Measurements from ENCODE around the gene PRKAR2B. TPM values are rescaled to one million over a fixed set of nuclear protein-coding genes. Genes with fewer than 3 reads are reported as not detected.
A peak's percentile ranks its signal among the peaks of the same experiment; 100 is the strongest.

The PRKAR2B gene
- total RNA-seq, 2 donors from 2014 or later = 10.6 to 44.2 TPM

GRCh38 chr7:107113866-107114265 lies 69.4 kb downstream of the PRKAR2B start:
- Histone ChIP-seq H3K4me3 (no peak overlapping the region), H3K36me3 (replicated peaks in 1 of 2; ENCODE audit: insufficient read depth in 1 of 2, low read depth in 2 of 2) (no peaks in the 10 kb centered on the region), H3K4me1 (peaks cover 9% of the 10 kb centered on the region), H3K9me3 (no peaks in the 10 kb centered on the region), H3K27me3 (no peaks in the 10 kb centered on the region), H3K27ac (no peak overlapping the region)
- TF ChIP-seq CTCF (IDR thresholded peaks at IDR 0.05) (no peak), POLR2A (IDR thresholded peaks at IDR 0.05) (no peak)
- intact Hi-C loops (cut with DNase I) = no loop called here
- WGBS, 2 donors = 41 to 42% methylated on average over 5 of the region's 5 CpGs
- DNase-seq (no peak), ATAC-seq (no peak)

GRCh38 chr7:107115114-107115513 lies 70.6 kb downstream of the PRKAR2B start:
- DNase-seq (no peak), ATAC-seq (no peak)
- Histone ChIP-seq H3K27me3 (no peaks in the 10 kb centered on the region), H3K4me3 (no peak overlapping the region), H3K4me1 (peaks cover 9% of the 10 kb centered on the region), H3K9me3 (no peaks in the 10 kb centered on the region), H3K27ac (no peak overlapping the region), H3K36me3 (replicated peaks in 1 of 2; ENCODE audit: insufficient read depth in 1 of 2, low read depth in 2 of 2) (no peaks in the 10 kb centered on the region)
- 72% methylated on average over 3 of the region's 3 CpGs for WGBS, 2 donors
- TF ChIP-seq POLR2A (IDR thresholded peaks at IDR 0.05) (no peak), CTCF (IDR thresholded peaks at IDR 0.05) (no peak)
- intact Hi-C loops (cut with DNase I) = no loop called here

- H3K4me3 ChIP-seq = no peak overlapping the region
Measured at GRCh38 chr7:107115762-107116540, 71.4 kb downstream of the PRKAR2B start.

GRCh38 chr7:107118109-107118900 lies 73.8 kb downstream of the PRKAR2B start:
- no peak for ATAC-seq
- no peak overlapping the region for H3K27ac ChIP-seq
- H3K36me3 ChIP-seq (replicated peaks in 1 of 2; ENCODE audit: insufficient read depth in 1 of 2, low read depth in 2 of 2) = no peaks in the 10 kb centered on the region
- peak in 1 of 4 donors; percentile 22 for DNase-seq
- intact Hi-C loops (cut with DNase I) = no loop called here
- no peaks in the 10 kb centered on the region for H3K9me3 ChIP-seq
- TF ChIP-seq POLR2A (IDR thresholded peaks at IDR 0.05) (no peak), CTCF (IDR thresholded peaks at IDR 0.05) (no peak)
- H3K4me3 ChIP-seq = no peak overlapping the region
- 41 to 42% methylated on average over 5 of the region's 5 CpGs for WGBS, 2 donors
- H3K27me3 ChIP-seq = no peaks in the 10 kb centered on the region
- H3K4me1 ChIP-seq = peaks cover 9% of the 10 kb centered on the region

More at GRCh38 chr7:107115762-107116540, 71.4 kb downstream of the PRKAR2B start:
- no peak overlapping the region for H3K27ac ChIP-seq
- H3K9me3 ChIP-seq = no peaks in the 10 kb centered on the region
- H3K4me1 ChIP-seq = peaks cover 9% of the 10 kb centered on the region
- no peak for TF ChIP-seq CTCF (IDR thresholded peaks at IDR 0.05)
- TF ChIP-seq POLR2A (IDR thresholded peaks at IDR 0.05) = no peak
- no peak for DNase-seq
- H3K27me3 ChIP-seq = no peaks in the 10 kb centered on the region
- no peaks in the 10 kb centered on the region for H3K36me3 ChIP-seq (replicated peaks in 1 of 2; ENCODE audit: insufficient read depth in 1 of 2, low read depth in 2 of 2)
- 86% methylated on average over 7 of the region's 7 CpGs for WGBS, 2 donors
- ATAC-seq = no peak
- intact Hi-C loops (cut with DNase I) = no loop called here

All from body of pancreas (tissue), 4 donors.